A549 (cell line): ENCODE data around the gene LRP5. TPM values are rescaled to one million over a fixed set of nuclear protein-coding genes. Genes with fewer than 3 reads are reported as not detected.

ENCODE experiments used
- ATAC-seq, 2 experiments: fragments of 200-7000 bp in 1 of 2; fragments of >200 bp in 1 of 2; cut with Nextera tagmentation in 1 of 2; cut with Tn5 transposase in 1 of 2; 3 replicates each; pipeline versions ENCODE4 v1.8.0 to v1.9.1; 2018 to 2020; ENCODE audit warnings: mild to moderate bottlenecking in 1 of 2, moderate library complexity in 1 of 2
- CTCF ChIA-PET: fragments of 300-600 bp; sonication (Branson Sonifier 250); formaldehyde crosslinking; extraction: SDS; loops from one replicate; lab custom pipeline; 2021; ENCODE audit warnings: antibody characterized with exemption, inconsistent platforms; lab: Yijun Ruan, JAX
- POLR2A ChIA-PET: fragments of 350-600 bp; formaldehyde crosslinking; extraction: SDS; loops from one replicate; lab custom pipeline; 2021; ENCODE audit warnings: antibody characterized with exemption, inconsistent platforms; lab: Yijun Ruan, JAX
- DNase-seq, 2 experiments: peaks; one replicate each; pipeline versions ENCODE4 v3.0.0 to v3.0.0-alpha.2; 2011 to 2016; ENCODE audit warnings: low read depth in 1 of 2, low spot score in 1 of 2
- FAIRE-seq: peaks from 2 replicates; lab custom pipeline; 2011; peaks lifted over from hg19 to GRCh38; lab: Jason Lieb, UNC
- H3K27ac ChIP-seq, 2 experiments: fragments of >200 bp; sonication (Bioruptor Twin); formaldehyde crosslinking; 3 replicates each; pipeline ENCODE4 v1.5.1; 2016 to 2017
- H3K4me1 ChIP-seq: fragments of >200 bp; sonication (Bioruptor Twin); formaldehyde crosslinking; 3 replicates; pipeline ENCODE4 v1.6.1; 2016
- H3K4me2 ChIP-seq: fragments of >200 bp; sonication (Bioruptor Twin); formaldehyde crosslinking; 3 replicates; pipeline ENCODE4 v1.6.1; 2016
- H3K4me3 ChIP-seq: fragments of >200 bp; sonication (Bioruptor Twin); formaldehyde crosslinking; 3 replicates; pipeline ENCODE4 v1.5.1; 2016
- H3K9me3 ChIP-seq: fragments of >200 bp; sonication (Bioruptor Twin); formaldehyde crosslinking; 3 replicates; pipeline ENCODE4 v1.6.1; 2016
- BHLHE40 ChIP-seq: IDR thresholded peaks from 2 replicates; pipeline ENCODE4 v1.6.1; 2012; ENCODE audit warnings: low read depth, low read length, inconsistent platforms
- CBX8 ChIP-seq: fragments of 200-600 bp; sonication (generic); IDR thresholded peaks from 2 replicates; pipeline ENCODE4 v1.6.1; 2016
- CEBPB ChIP-seq, 2 experiments: fragments of >200 bp in 1 of 2; sonication (Bioruptor Twin) in 1 of 2; formaldehyde crosslinking in 1 of 2; IDR thresholded peaks; 2 replicates each; pipeline ENCODE4 v1.6.1; 2012 to 2016
- EP300 ChIP-seq, 2 experiments: fragments of >200 bp; sonication (Bioruptor Twin); formaldehyde crosslinking; IDR thresholded peaks; 2 replicates in 1 of 2; 3 replicates in 1 of 2; pipeline ENCODE4 v1.6.1; 2016 to 2017
- HOXA7 ChIP-seq: fragments of 250-450 bp; sonication (Bioruptor Pico); IDR thresholded peaks from 2 replicates; pipeline ENCODE4 v1.5.0; 2020; ENCODE audit warnings: mild to moderate bottlenecking, moderate library complexity
- KDM1A ChIP-seq: fragments of 200-600 bp; sonication (generic); IDR thresholded peaks from 2 replicates; pipeline ENCODE4 v1.6.1; 2016; ENCODE audit warnings: low read depth, mild to moderate bottlenecking
- KDM5A ChIP-seq: fragments of 200-600 bp; sonication (generic); IDR thresholded peaks from 2 replicates; pipeline ENCODE4 v1.6.1; 2016; ENCODE audit warnings: antibody characterized with exemption, mild to moderate bottlenecking
- MAFK ChIP-seq: fragments of 450-650 bp; IDR thresholded peaks from 2 replicates; pipeline ENCODE4 v1.6.1; 2014; ENCODE audit not compliant: partially characterized antibody
- NR3C1 ChIP-seq: fragments of >200 bp; sonication (Bioruptor Twin); formaldehyde crosslinking; IDR thresholded peaks from 3 replicates; pipeline ENCODE4 v1.6.1; 2017
- POLR2A ChIP-seq: IDR thresholded peaks from 2 replicates; pipeline ENCODE4 v1.6.1; 2012; ENCODE audit warnings: mild to moderate bottlenecking, low read length
- RARB ChIP-seq: fragments of 250-450 bp; sonication (Bioruptor Pico); IDR thresholded peaks from 2 replicates; pipeline ENCODE4 v1.8.0; 2021; ENCODE audit warnings: mild to moderate bottlenecking, moderate library complexity
- RFX5 ChIP-seq: fragments of 450-650 bp; IDR thresholded peaks from 2 replicates; pipeline ENCODE4 v1.7.1; 2014; ENCODE audit warnings: antibody characterized with exemption, mild to moderate bottlenecking, moderate library complexity
- RNF2 ChIP-seq: fragments of 200-600 bp; sonication (generic); IDR thresholded peaks from 2 replicates; pipeline ENCODE4 v1.6.1; 2016; ENCODE audit warnings: low read depth, mild to moderate bottlenecking, antibody characterized with exemption, moderate library complexity, borderline replicate concordance
- TP53 ChIP-seq: fragments of 250-450 bp; sonication (Bioruptor Pico); IDR thresholded peaks from 2 replicates; pipeline ENCODE4 v1.5.0; 2021; ENCODE audit warnings: mild to moderate bottlenecking, moderate library complexity
- ZC3H11A ChIP-seq: fragments of 450-650 bp; IDR thresholded peaks from 2 replicates; pipeline ENCODE4 v1.6.1; 2014; ENCODE audit warnings: antibody characterized with exemption, mild to moderate bottlenecking
- ZFP36 ChIP-seq: fragments of 450-650 bp; IDR thresholded peaks from 2 replicates; pipeline ENCODE4 v1.6.1; 2014; ENCODE audit warnings: borderline replicate concordance; ENCODE audit not compliant: partially characterized antibody
- ZSCAN20 ChIP-seq: fragments of 250-450 bp; sonication (Bioruptor Pico); IDR thresholded peaks from 2 replicates; pipeline ENCODE4 v1.8.0; 2022; ENCODE audit warnings: mild to moderate bottlenecking, moderate library complexity
- WGBS: methylation state at CpG from one replicate; pipeline ENCODE4 v1.1.6; 2017; ENCODE audit errors: missing lambda C conversion rate; 5-methylcytosine and 5-hydroxymethylcytosine counted together
- polyA plus RNA-seq, 4 experiments: library from polyadenylated mRNA; depleted of rRNA in 3 of 4; stranded (reverse); fragments of >200 nt; fragmentation: RNase III in 1 of 4; extraction: RNeasy Plus Mini Kit Qiagen cat#74134 plus additional on column Dnase treatment in 1 of 4; gene quantifications; 2 replicates in 3 of 4; 3 replicates in 1 of 4; pipeline ENCODE4 v1.2.3, GENCODE V29; 2011 to 2017
- TF ChIP-seq, protein P1 (sequence below): fragments of 450-650 bp; IDR thresholded peaks from 2 replicates; pipeline ENCODE4 v1.6.1; 2014; ENCODE audit warnings: antibody characterized with exemption
- TF ChIP-seq, protein P2 (sequence below): fragments of 250-450 bp; sonication (Bioruptor Pico); IDR thresholded peaks from 2 replicates; pipeline ENCODE4 v1.5.0; 2020; ENCODE audit warnings: low read depth, mild to moderate bottlenecking, moderate library complexity
- TF ChIP-seq, protein P3 (sequence below): IDR thresholded peaks from 2 replicates; pipeline ENCODE4 v1.6.1; 2012; ENCODE audit warnings: low read depth, borderline replicate concordance
- TF ChIP-seq, protein P4 (sequence below): fragments of 200-600 bp; sonication (generic); IDR thresholded peaks from 2 replicates; pipeline ENCODE4 v1.6.1; 2016; ENCODE audit warnings: antibody characterized with exemption, mild to moderate bottlenecking, moderate library complexity
- TF ChIP-seq, protein P5 (sequence below): fragments of 150-350 bp; IDR thresholded peaks from 2 replicates; pipeline ENCODE4 v1.6.1; 2014; ENCODE audit warnings: low read depth, mild to moderate bottlenecking, low read length
- TF ChIP-seq, protein P6 (sequence below): fragments of >200 bp; sonication (Bioruptor Twin); formaldehyde crosslinking; IDR thresholded peaks from 3 replicates; pipeline ENCODE4 v1.5.1; 2016

Gene LRP5
- polyA plus RNA-seq, 2 of the 4 experiments (the other 2 are of a cell fraction), result 10.9 to 32.3 TPM

DNA sequence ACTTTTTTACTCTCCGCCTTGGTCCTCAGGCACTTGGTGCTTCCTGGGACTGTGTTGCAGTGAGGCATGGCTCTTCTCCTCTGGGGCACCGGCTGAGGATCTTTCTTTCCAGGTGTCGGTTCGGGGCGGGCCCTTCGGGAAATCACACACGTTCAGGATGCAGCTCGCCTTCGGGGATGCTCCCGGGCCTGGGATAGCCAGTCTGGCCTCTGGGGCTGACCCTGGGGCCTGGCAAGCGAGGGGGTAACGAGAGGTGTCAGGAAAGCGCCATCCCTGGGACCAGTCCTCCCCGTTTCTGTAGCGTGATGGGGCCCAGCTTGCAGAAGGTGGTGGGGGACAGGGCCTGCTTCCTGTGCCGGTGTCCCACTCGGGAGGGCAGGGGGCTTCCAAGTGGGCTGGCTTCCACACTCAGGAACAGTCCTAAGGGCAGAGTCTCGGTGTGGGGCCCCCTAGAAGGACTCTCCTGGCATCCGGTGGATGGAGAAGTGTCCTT is 53.6 kb downstream of the LRP5 start:
- no peak overlapping the region for H3K27ac ChIP-seq
- ChIA-PET POLR2A (no interaction called here), CTCF (interaction anchor here (1.6 kb wide), 1 partner anchor 68 kb away, joined by 3 read pairs; no protein-coding TSS in a partner anchor)
- no peaks in the 10 kb centered on the region for H3K4me1 ChIP-seq
- 93% methylated on average over 16 of the region's 19 CpGs for WGBS
- no peak overlapping the region for H3K4me2 ChIP-seq
- no peak for DNase-seq
- no peaks in the 10 kb centered on the region for H3K9me3 ChIP-seq
- no peak for ATAC-seq
- FAIRE-seq, result no peak
- TF ChIP-seq HOXA7, result no peak
- no peak for TF ChIP-seq KDM1A
- TF ChIP-seq, protein P1, sequence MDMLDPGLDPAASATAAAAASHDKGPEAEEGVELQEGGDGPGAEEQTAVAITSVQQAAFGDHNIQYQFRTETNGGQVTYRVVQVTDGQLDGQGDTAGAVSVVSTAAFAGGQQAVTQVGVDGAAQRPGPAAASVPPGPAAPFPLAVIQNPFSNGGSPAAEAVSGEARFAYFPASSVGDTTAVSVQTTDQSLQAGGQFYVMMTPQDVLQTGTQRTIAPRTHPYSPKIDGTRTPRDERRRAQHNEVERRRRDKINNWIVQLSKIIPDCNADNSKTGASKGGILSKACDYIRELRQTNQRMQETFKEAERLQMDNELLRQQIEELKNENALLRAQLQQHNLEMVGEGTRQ, result no peak
- TF ChIP-seq RARB (CRISPR knock-in tag), result no peak
- TF ChIP-seq ZFP36, result no peak
- no peak for TF ChIP-seq RNF2
- TF ChIP-seq RFX5, result no peak
- TF ChIP-seq MAFK, result no peak
- no peak for TF ChIP-seq NR3C1
- TF ChIP-seq POLR2A, result no peak
- TF ChIP-seq CEBPB (IDR thresholded peaks at IDR 0.05), result no peak
- TF ChIP-seq, all 56 proteins: peak for 0
- no peak overlapping the region for H3K4me3 ChIP-seq

DNA sequence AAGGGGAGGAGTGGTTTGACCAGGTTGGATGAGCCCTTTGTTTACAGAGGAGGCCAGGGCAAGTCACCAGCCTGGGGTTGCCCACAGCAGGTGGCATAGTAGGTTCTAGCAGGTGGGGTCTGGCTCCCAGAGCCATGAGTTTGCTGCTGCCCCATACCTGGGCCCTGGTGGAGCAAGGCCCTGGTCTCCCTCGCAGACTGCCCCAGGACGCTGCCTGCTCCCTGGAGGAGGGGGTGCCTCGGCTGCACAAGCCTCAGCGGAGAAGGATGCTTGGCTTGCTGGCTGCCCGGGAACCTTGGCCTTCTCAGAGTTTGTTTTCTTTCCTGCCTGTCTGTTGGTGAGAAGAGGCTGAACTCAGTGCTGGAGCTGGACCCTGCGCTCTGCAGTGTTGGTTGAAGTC is 54.9 kb downstream of the LRP5 start:
- TF ChIP-seq, protein P2, sequence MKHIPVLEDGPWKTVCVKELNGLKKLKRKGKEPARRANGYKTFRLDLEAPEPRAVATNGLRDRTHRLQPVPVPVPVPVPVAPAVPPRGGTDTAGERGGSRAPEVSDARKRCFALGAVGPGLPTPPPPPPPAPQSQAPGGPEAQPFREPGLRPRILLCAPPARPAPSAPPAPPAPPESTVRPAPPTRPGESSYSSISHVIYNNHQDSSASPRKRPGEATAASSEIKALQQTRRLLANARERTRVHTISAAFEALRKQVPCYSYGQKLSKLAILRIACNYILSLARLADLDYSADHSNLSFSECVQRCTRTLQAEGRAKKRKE (CRISPR knock-in tag), result no peak
- TF ChIP-seq, protein P3, sequence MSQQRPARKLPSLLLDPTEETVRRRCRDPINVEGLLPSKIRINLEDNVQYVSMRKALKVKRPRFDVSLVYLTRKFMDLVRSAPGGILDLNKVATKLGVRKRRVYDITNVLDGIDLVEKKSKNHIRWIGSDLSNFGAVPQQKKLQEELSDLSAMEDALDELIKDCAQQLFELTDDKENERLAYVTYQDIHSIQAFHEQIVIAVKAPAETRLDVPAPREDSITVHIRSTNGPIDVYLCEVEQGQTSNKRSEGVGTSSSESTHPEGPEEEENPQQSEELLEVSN, result no peak
- TF ChIP-seq, protein P4, sequence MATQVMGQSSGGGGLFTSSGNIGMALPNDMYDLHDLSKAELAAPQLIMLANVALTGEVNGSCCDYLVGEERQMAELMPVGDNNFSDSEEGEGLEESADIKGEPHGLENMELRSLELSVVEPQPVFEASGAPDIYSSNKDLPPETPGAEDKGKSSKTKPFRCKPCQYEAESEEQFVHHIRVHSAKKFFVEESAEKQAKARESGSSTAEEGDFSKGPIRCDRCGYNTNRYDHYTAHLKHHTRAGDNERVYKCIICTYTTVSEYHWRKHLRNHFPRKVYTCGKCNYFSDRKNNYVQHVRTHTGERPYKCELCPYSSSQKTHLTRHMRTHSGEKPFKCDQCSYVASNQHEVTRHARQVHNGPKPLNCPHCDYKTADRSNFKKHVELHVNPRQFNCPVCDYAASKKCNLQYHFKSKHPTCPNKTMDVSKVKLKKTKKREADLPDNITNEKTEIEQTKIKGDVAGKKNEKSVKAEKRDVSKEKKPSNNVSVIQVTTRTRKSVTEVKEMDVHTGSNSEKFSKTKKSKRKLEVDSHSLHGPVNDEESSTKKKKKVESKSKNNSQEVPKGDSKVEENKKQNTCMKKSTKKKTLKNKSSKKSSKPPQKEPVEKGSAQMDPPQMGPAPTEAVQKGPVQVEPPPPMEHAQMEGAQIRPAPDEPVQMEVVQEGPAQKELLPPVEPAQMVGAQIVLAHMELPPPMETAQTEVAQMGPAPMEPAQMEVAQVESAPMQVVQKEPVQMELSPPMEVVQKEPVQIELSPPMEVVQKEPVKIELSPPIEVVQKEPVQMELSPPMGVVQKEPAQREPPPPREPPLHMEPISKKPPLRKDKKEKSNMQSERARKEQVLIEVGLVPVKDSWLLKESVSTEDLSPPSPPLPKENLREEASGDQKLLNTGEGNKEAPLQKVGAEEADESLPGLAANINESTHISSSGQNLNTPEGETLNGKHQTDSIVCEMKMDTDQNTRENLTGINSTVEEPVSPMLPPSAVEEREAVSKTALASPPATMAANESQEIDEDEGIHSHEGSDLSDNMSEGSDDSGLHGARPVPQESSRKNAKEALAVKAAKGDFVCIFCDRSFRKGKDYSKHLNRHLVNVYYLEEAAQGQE, result no peak
- TF ChIP-seq ZSCAN20 (CRISPR knock-in tag), result no peak
- TF ChIP-seq, protein P5, sequence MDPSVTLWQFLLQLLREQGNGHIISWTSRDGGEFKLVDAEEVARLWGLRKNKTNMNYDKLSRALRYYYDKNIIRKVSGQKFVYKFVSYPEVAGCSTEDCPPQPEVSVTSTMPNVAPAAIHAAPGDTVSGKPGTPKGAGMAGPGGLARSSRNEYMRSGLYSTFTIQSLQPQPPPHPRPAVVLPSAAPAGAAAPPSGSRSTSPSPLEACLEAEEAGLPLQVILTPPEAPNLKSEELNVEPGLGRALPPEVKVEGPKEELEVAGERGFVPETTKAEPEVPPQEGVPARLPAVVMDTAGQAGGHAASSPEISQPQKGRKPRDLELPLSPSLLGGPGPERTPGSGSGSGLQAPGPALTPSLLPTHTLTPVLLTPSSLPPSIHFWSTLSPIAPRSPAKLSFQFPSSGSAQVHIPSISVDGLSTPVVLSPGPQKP, result no peak
- DNase-seq, result no peak
- no peak for ATAC-seq
- H3K4me2 ChIP-seq, result no peak overlapping the region
- no peak overlapping the region for H3K4me3 ChIP-seq
- no peaks in the 10 kb centered on the region for H3K9me3 ChIP-seq
- CTCF ChIA-PET, result interaction anchor here (0.7 to 5.1 kb wide), 3 partner anchors 17 to 70 kb away, joined by 4 to 26 read pairs (median 4); no protein-coding TSS in a partner anchor
- FAIRE-seq, result no peak
- POLR2A ChIA-PET, result no interaction called here
- H3K27ac ChIP-seq, result no peak overlapping the region
- no peaks in the 10 kb centered on the region for H3K4me1 ChIP-seq
- 100% methylated on average over 4 of the region's 6 CpGs for WGBS

DNA sequence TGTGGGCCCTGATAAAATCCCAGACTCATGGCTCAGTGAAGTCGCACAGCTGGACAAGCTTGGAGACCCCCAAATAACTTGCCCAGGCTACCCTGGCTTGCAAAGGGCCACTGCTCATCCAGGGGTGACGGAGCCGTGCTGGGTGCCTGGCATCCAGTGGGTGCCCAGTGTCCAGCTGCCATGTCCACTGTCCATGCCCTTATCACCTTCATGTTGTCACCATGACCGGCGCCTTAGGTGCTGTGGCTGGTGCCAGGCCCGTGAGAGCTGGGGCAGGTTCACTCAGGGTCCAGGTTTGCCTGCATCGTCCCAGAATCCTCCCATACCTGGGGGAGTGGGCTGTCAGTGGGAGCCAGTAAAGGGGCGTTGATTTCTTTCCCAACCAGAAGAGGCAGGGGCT is 57.4 kb downstream of the LRP5 start:
- no peaks in the 10 kb centered on the region for H3K9me3 ChIP-seq
- 94% methylated on average over 5 of the region's 8 CpGs for WGBS
- TF ChIP-seq EP300 (IDR thresholded peaks at IDR 0.05), result no peak
- TF ChIP-seq CBX8, result no peak
- TF ChIP-seq TP53 (CRISPR knock-in tag), result no peak
- TF ChIP-seq, protein P5, result no peak
- TF ChIP-seq, protein P2 (CRISPR knock-in tag), result no peak
- TF ChIP-seq BHLHE40, result no peak
- TF ChIP-seq ZC3H11A, result no peak
- no peak for TF ChIP-seq KDM5A
- TF ChIP-seq, protein P6, sequence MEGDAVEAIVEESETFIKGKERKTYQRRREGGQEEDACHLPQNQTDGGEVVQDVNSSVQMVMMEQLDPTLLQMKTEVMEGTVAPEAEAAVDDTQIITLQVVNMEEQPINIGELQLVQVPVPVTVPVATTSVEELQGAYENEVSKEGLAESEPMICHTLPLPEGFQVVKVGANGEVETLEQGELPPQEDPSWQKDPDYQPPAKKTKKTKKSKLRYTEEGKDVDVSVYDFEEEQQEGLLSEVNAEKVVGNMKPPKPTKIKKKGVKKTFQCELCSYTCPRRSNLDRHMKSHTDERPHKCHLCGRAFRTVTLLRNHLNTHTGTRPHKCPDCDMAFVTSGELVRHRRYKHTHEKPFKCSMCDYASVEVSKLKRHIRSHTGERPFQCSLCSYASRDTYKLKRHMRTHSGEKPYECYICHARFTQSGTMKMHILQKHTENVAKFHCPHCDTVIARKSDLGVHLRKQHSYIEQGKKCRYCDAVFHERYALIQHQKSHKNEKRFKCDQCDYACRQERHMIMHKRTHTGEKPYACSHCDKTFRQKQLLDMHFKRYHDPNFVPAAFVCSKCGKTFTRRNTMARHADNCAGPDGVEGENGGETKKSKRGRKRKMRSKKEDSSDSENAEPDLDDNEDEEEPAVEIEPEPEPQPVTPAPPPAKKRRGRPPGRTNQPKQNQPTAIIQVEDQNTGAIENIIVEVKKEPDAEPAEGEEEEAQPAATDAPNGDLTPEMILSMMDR, result no peak

More for the DNA sequence above, 57.4 kb downstream of the LRP5 start:
- POLR2A ChIA-PET, result no interaction called here
- CTCF ChIA-PET, result interaction anchor here (0.6 to 5.1 kb wide), 5 partner anchors 15 to 127 kb away, joined by 3 to 26 read pairs (median 4); no protein-coding TSS in a partner anchor
- no peak for FAIRE-seq
- ATAC-seq, result no peak
- Histone ChIP-seq H3K27ac (no peak overlapping the region), H3K4me3 (no peak overlapping the region), H3K4me1 (peaks cover 4% of the 10 kb centered on the region; the same call in 1 of the 3 replicates), H3K4me2 (no peak overlapping the region)
- no peak for DNase-seq
